Hepatocyte (in vitro differentiated cells): ENCODE data around the gene SCTR.

ENCODE experiments used
- EZH2phosphoT487 ChIP-seq: fragments of 200-600 bp; sonication (generic); IDR thresholded peaks from one replicate; pipeline ENCODE4 v1.6.1; 2018; ENCODE audit warnings: antibody characterized with exemption, mild to moderate bottlenecking, low read depth, moderate library complexity; ENCODE audit not compliant: unreplicated experiment, severe bottlenecking
- TF ChIP-seq, protein P1 (sequence below): fragments of 200-600 bp; sonication (generic); IDR thresholded peaks from 2 replicates; pipeline ENCODE4 v1.5.1; 2016; ENCODE audit warnings: antibody characterized with exemption, mild to moderate bottlenecking; ENCODE audit not compliant: poor library complexity

GRCh38 chr2:119548516-119549120 lies 24.3 kb upstream of the SCTR start:
- TF ChIP-seq, protein P1, sequence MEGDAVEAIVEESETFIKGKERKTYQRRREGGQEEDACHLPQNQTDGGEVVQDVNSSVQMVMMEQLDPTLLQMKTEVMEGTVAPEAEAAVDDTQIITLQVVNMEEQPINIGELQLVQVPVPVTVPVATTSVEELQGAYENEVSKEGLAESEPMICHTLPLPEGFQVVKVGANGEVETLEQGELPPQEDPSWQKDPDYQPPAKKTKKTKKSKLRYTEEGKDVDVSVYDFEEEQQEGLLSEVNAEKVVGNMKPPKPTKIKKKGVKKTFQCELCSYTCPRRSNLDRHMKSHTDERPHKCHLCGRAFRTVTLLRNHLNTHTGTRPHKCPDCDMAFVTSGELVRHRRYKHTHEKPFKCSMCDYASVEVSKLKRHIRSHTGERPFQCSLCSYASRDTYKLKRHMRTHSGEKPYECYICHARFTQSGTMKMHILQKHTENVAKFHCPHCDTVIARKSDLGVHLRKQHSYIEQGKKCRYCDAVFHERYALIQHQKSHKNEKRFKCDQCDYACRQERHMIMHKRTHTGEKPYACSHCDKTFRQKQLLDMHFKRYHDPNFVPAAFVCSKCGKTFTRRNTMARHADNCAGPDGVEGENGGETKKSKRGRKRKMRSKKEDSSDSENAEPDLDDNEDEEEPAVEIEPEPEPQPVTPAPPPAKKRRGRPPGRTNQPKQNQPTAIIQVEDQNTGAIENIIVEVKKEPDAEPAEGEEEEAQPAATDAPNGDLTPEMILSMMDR, result no peak
- TF ChIP-seq EZH2phosphoT487, result no peak
